SU-DHL-6 (cell line): ENCODE results near the gene SAPCD1.

Experiments
- H2AFZ ChIP-seq: fragments of 200-600 bp; sonication (generic); 2 replicates; pipeline ENCODE4 v1.6.1; 2014; ENCODE audit warnings: low read depth, mild to moderate bottlenecking, moderate library complexity, mixed read lengths, antibody characterized with exemption, low read length; ENCODE audit not compliant: severe bottlenecking
- H3F3A ChIP-seq: fragments of 200-600 bp; shearing (Covaris generic); 2 replicates; pipeline ENCODE4 v1.6.0; 2016; ENCODE audit warnings: antibody characterized with exemption, mild to moderate bottlenecking; ENCODE audit not compliant: insufficient read depth
- H3K27ac ChIP-seq: fragments of 200-600 bp; sonication (generic); 2 replicates; pipeline ENCODE4 v1.5.1; 2016; ENCODE audit warnings: low read depth, mild to moderate bottlenecking, low read length, moderate library complexity, mixed read lengths
- H3K27me3 ChIP-seq: fragments of 200-600 bp; sonication (generic), shearing (Covaris generic); 2 replicates; pipeline ENCODE4 v1.6.0; 2014; ENCODE audit warnings: mild to moderate bottlenecking, low read length
- H3K36me3 ChIP-seq: fragments of 200-600 bp; sonication (generic); 2 replicates; pipeline ENCODE4 v1.6.1; 2014; ENCODE audit warnings: mild to moderate bottlenecking, low read length, mixed read lengths
- H3K4me2 ChIP-seq: fragments of 300-600, 200-600 bp; shearing (Covaris generic), sonication (generic); 2 replicates; pipeline ENCODE4 v1.6.0; 2014; ENCODE audit warnings: low read length, low read depth, mild to moderate bottlenecking; ENCODE audit not compliant: poor library complexity, severe bottlenecking
- H3K4me3 ChIP-seq: fragments of 200-600 bp; sonication (generic); 2 replicates; pipeline ENCODE4 v1.5.1; 2014; ENCODE audit warnings: antibody characterized with exemption, low read length, mild to moderate bottlenecking, mixed read lengths; ENCODE audit not compliant: insufficient read depth, poor library complexity, severe bottlenecking
- H3K79me2 ChIP-seq: fragments of 200-600 bp; sonication (generic); 2 replicates; pipeline ENCODE4 v1.6.1; 2014; ENCODE audit warnings: mild to moderate bottlenecking, low read length, moderate library complexity; ENCODE audit not compliant: insufficient read depth
- H3K9ac ChIP-seq: fragments of 200-600 bp; sonication (generic); 2 replicates; pipeline ENCODE4 v1.7.0; 2014; ENCODE audit warnings: mild to moderate bottlenecking, low read length
- H3K9me2 ChIP-seq: fragments of 200-600 bp; sonication (generic); replicated peaks from 2 replicates; pipeline ENCODE4 v1.6.1; 2014; ENCODE audit warnings: low read length; ENCODE audit not compliant: insufficient read depth
- H3K9me3 ChIP-seq: fragments of 200-600 bp; sonication (generic); 2 replicates; pipeline ENCODE4 v1.6.1; 2014; ENCODE audit warnings: low read length, mixed read lengths; ENCODE audit not compliant: insufficient read depth
- H4K20me1 ChIP-seq: fragments of 200-600 bp; sonication (generic); 2 replicates; pipeline ENCODE4 v1.6.1; 2014; ENCODE audit warnings: low read depth, mild to moderate bottlenecking, antibody characterized with exemption, low read length, moderate library complexity, mixed read lengths
- EZH2phosphoT487 ChIP-seq: fragments of 200-600 bp; sonication (generic), shearing (Covaris generic); conservative IDR thresholded peaks from 2 replicates; pipeline ENCODE4 v1.6.1; 2018; ENCODE audit warnings: mild to moderate bottlenecking, antibody characterized with exemption, low read length, moderate library complexity, mixed read lengths
- TF ChIP-seq, protein P1 (sequence below): fragments of 200-600 bp; sonication (generic); IDR thresholded peaks from one replicate; pipeline ENCODE4 v1.5.1; 2017; ENCODE audit warnings: antibody characterized with exemption, mild to moderate bottlenecking, low read length, moderate library complexity; ENCODE audit not compliant: insufficient read depth, poor library complexity, severe bottlenecking

SAPCD1 gene

DNA sequence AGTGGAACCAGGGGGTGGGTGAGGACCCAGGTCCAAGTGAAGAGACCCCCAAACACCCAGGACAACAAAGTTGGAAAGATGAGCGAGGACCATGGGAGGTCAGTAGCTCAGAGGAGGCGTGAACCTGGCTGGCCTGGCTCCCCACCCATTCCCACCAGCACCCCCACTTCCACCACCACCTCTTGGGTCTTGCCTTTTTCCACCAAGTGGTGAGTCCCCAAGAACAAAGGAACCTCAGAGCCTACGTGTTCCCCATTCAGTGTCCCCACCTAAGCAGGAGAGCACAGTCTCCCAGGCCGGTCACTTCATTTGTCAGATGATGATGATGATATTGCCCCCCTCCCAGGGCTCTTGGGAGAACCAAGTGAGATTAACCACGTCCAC, 15.2 kb downstream of the SAPCD1 start:
- Histone ChIP-seq H3K79me2 (no peaks in the 10 kb centered on the region), H3K36me3 (no peaks in the 10 kb centered on the region), H3K9ac (no peak overlapping the region), H3K9me3 (no peaks in the 10 kb centered on the region), H2AFZ (no peak overlapping the region), H3K27ac (no peak overlapping the region), H3K9me2 (no peaks in the 10 kb centered on the region), H3K4me2 (no peak overlapping the region), H4K20me1 (no peaks in the 10 kb centered on the region), H3K27me3 (no peaks in the 10 kb centered on the region), H3K4me3 (no peak overlapping the region), H3F3A (no peaks in the 10 kb centered on the region; the same call in 1 of the 2 replicates)
- TF ChIP-seq, protein P1, sequence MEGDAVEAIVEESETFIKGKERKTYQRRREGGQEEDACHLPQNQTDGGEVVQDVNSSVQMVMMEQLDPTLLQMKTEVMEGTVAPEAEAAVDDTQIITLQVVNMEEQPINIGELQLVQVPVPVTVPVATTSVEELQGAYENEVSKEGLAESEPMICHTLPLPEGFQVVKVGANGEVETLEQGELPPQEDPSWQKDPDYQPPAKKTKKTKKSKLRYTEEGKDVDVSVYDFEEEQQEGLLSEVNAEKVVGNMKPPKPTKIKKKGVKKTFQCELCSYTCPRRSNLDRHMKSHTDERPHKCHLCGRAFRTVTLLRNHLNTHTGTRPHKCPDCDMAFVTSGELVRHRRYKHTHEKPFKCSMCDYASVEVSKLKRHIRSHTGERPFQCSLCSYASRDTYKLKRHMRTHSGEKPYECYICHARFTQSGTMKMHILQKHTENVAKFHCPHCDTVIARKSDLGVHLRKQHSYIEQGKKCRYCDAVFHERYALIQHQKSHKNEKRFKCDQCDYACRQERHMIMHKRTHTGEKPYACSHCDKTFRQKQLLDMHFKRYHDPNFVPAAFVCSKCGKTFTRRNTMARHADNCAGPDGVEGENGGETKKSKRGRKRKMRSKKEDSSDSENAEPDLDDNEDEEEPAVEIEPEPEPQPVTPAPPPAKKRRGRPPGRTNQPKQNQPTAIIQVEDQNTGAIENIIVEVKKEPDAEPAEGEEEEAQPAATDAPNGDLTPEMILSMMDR, result no peak
- no peak for TF ChIP-seq EZH2phosphoT487

DNA sequence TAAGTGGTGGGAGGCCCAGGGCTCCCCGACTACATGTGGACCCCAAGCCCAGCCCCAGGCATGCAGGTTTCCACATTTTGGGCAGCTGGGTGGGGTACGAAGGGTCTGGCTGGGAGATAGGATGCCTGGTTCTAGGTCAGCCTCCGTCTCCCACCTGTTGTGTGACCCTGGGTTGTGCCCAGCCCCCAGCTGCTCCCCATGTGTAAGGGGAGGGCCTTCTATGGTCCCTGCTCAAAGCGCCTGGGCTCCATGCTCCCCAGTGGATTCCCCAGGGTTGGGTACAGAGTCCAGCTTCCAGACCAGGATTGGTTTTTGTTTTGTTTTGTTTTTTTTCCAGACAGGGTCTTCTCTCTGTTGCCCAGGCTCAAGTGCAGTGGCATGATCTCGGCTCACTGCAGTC, 15.7 kb downstream of the SAPCD1 start:
- no peak for TF ChIP-seq EZH2phosphoT487
- TF ChIP-seq, protein P1, result no peak
- Histone ChIP-seq H3K4me3 (no peak overlapping the region), H3K9me3 (no peaks in the 10 kb centered on the region), H3K36me3 (no peaks in the 10 kb centered on the region), H3K79me2 (no peaks in the 10 kb centered on the region), H3K9me2 (no peaks in the 10 kb centered on the region), H3K27me3 (no peaks in the 10 kb centered on the region), H2AFZ (no peak overlapping the region), H3K9ac (no peak overlapping the region), H3K27ac (no peak overlapping the region), H3K4me2 (no peak overlapping the region), H3F3A (no peaks in the 10 kb centered on the region; the same call in 1 of the 2 replicates), H4K20me1 (no peaks in the 10 kb centered on the region)

DNA sequence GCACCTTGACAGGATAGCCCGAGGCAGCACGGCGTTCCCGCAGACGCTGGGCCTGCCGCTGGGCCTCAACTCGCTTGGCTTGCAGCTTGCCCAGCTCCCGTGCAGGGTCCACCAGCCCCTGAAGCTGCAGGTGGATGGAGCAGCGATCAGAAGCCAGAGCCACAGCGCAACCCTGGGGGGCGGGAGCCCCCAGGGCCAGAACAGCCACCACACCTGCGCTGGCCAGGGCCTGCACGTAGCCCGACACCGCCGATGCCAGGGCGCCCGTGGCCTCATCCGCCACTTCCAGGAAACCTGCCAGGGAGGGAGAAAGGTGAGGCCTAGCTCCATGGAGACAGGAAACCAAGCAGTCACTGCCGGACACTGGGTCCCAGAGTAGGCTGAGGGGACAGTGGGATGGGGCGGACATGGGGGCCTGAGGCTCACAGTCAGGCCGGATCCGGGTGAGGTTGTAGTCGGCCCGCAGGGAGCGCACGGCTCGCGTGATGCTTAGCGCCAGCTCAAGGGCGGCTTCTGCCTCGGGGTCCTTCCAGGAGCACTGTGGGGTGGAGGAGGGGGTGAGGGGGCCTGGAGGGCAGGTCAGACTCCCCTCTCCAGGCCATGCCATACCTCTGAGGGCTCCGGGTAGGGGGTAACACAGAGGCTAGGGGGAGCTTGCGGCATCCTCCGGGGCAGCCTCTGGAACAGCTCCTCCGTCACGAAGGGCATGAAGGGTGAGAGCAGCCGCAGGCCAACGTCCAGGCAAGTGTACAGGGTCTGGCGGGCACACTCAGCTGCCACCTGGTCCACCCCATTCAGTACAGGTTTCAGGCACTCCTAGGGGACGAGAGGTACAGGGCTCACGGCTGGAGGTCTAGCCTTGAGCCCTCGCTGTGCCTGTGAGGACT, 16.8 kb downstream of the SAPCD1 start:
- no peaks in the 10 kb centered on the region; the same call in 1 of the 2 replicates for H3F3A ChIP-seq
- no peak overlapping the region for H3K27ac ChIP-seq
- no peak overlapping the region for H2AFZ ChIP-seq
- H3K4me2 ChIP-seq, result no peak overlapping the region
- no peaks in the 10 kb centered on the region for H3K36me3 ChIP-seq
- no peak for TF ChIP-seq EZH2phosphoT487
- TF ChIP-seq, protein P1, result no peak
- no peak overlapping the region for H3K4me3 ChIP-seq
- no peaks in the 10 kb centered on the region for H3K9me2 ChIP-seq
- H3K79me2 ChIP-seq, result no peaks in the 10 kb centered on the region
- H3K9me3 ChIP-seq, result no peaks in the 10 kb centered on the region
- no peaks in the 10 kb centered on the region for H4K20me1 ChIP-seq
- no peaks in the 10 kb centered on the region for H3K27me3 ChIP-seq
- no peak overlapping the region for H3K9ac ChIP-seq
